ENCODE results near the gene MED10.

The MED10 gene

DNA sequence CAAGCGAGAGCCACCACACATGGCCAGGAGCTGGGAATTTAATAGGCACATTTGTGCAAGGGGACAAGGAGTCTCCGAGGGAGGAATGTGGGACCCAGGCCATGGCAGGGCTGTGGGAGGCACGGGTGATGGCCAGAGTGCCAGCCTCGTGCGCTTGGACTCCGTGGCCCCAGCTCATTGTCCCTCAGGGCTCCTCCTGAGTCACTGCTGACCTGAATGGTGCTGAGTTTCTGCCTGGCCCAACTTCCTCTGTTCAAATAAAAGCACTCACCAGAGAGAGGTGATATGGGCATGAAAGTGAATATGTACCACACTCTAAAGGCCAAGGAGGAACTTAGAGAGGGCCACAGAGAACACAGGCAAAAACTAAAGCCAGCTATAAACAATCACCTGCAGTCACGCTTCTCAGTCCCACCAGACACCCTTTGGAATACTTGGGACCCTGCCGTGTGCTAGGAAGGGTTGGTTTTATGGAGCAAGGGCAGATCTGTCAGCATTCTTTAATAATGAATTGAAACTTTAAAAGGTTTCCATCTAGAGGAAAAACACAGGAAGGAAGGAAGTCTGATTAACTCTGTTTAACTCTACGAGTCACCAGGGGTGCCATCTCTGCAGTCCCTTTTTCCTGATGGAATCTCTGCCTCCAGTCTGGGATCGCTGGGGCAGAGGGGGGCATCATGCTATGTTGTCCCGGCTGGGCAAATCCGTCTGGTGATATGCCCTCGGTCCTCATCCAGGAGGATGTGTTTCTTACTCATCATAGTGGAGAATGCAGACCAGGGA, 45.2 kb upstream of the MED10 start:
- H3K27ac ChIP-seq (replicated peaks; ENCODE audit: low read length) = no peak overlapping the region
- peaks cover 0 to 4% (median 0%) of the 10 kb centered on the region in 3 experiments for H3K27me3 ChIP-seq (ENCODE audit: control insufficient read depth in 3 of 3, insufficient read depth in 3 of 3, low read depth in 1 of 3, low read length in 3 of 3)
- H3K14ac ChIP-seq (ENCODE audit: low read length) = no peak overlapping the region
- no peak overlapping the region for H2BK120ac ChIP-seq (ENCODE audit: low read depth, low read length)
- no peak overlapping the region for H3K4ac ChIP-seq (ENCODE audit: low read length)
- H3K9me3 ChIP-seq (replicated peaks in 1 of 2; ENCODE audit: control insufficient read depth in 2 of 2, insufficient read depth in 1 of 2, low read depth in 1 of 2, low read length in 2 of 2) = no peaks in the 10 kb centered on the region
- H2BK5ac ChIP-seq (ENCODE audit: low read length) = no peak overlapping the region
- DNase-seq (ENCODE audit: low spot score) = no peak
- H3K4me1 ChIP-seq (ENCODE audit: control insufficient read depth in 2 of 2, insufficient read depth in 1 of 2, low read depth in 1 of 2, low read length in 2 of 2) = no peaks in the 10 kb centered on the region
- H3K23ac ChIP-seq (ENCODE audit: low read depth, low read length, poor library complexity) = peak overlapping the region; percentile 22
- peak overlapping the region; percentile 54 for H2BK12ac ChIP-seq (ENCODE audit: low read length)
- H2BK15ac ChIP-seq (ENCODE audit: low read length) = no peak overlapping the region
- no peaks in the 10 kb centered on the region for H3K36me3 ChIP-seq (replicated peaks in 1 of 2; ENCODE audit: control insufficient read depth in 2 of 2, insufficient read depth in 2 of 2, low read length in 2 of 2)
- peak overlapping the region; percentile 40 for H2AK5ac ChIP-seq (ENCODE audit: low read depth, low read length)
- no peak overlapping the region for H2AFZ ChIP-seq (ENCODE audit: low read length)
- H3K4me3 ChIP-seq (ENCODE audit: low read length in 2 of 2) = no peak overlapping the region
- no peak overlapping the region for H4K91ac ChIP-seq (ENCODE audit: low read depth, low read length, poor library complexity)
- no peak overlapping the region for H3K18ac ChIP-seq (ENCODE audit: low read length)
- H3K9ac ChIP-seq (ENCODE audit: low read depth, low read length, poor library complexity) = no peak overlapping the region
- WGBS, 2 donors (ENCODE audit: extremely low coverage in 2 of 2, insufficient read length in 2 of 2, insufficient replicate concordance in 1 of 2) = no CpG with 5 or more reads among the region's 13 CpGs
- no peak overlapping the region for H4K8ac ChIP-seq (ENCODE audit: low read depth, low read length)
- H3K79me1 ChIP-seq (ENCODE audit: low read depth, low read length) = no peaks in the 10 kb centered on the region
- H3K4me2 ChIP-seq (ENCODE audit: insufficient read depth, low read length, poor library complexity, severe bottlenecking) = no peak overlapping the region

DNA sequence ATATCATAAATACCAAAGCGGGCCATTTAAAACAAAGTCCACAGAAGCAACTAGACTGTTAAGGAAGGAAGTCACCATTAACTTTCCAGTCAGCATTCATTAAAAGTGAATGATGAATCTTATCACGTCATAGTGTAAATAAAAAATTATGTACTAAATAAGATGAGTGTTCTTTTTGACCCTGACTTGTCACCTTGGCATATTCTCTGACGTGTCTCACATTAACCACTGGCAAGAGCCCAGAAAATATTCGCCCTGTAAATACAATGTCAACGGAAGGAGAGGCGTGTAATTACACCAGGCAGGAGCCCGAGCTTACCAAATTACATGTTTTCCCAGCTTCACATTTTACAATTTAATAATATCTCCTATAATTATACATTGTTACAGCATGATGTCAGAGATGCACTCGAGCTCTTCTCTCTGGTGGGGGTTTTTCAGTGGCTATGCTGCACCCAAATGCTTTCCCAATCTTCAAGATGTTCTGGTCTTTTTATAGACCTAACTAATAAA, 41.0 kb upstream of the MED10 start:
- Histone ChIP-seq H3K27ac (replicated peaks; ENCODE audit: low read length) (no peak overlapping the region), H2BK15ac (ENCODE audit: low read length) (no peak overlapping the region), H3K79me1 (ENCODE audit: low read depth, low read length) (no peaks in the 10 kb centered on the region), H2BK5ac (ENCODE audit: low read length) (no peak overlapping the region), H3K4me1 (ENCODE audit: control insufficient read depth in 2 of 2, insufficient read depth in 1 of 2, low read depth in 1 of 2, low read length in 2 of 2) (no peaks in the 10 kb centered on the region), H3K9ac (ENCODE audit: low read depth, low read length, poor library complexity) (no peak overlapping the region), H3K4ac (ENCODE audit: low read length) (no peak overlapping the region), H3K23ac (ENCODE audit: low read depth, low read length, poor library complexity) (no peak overlapping the region), H4K8ac (ENCODE audit: low read depth, low read length) (no peak overlapping the region), H2AFZ (ENCODE audit: low read length) (no peak overlapping the region), H2BK12ac (ENCODE audit: low read length) (no peak overlapping the region), H3K14ac (ENCODE audit: low read length) (no peak overlapping the region), H3K4me3 (ENCODE audit: low read length in 2 of 2) (no peak overlapping the region), H4K91ac (ENCODE audit: low read depth, low read length, poor library complexity) (no peak overlapping the region), H3K27me3 (ENCODE audit: control insufficient read depth in 3 of 3, insufficient read depth in 3 of 3, low read depth in 1 of 3, low read length in 3 of 3) (peaks cover 0 to 4% (median 0%) of the 10 kb centered on the region in 3 experiments), H2AK5ac (ENCODE audit: low read depth, low read length) (no peak overlapping the region), H3K4me2 (ENCODE audit: insufficient read depth, low read length, poor library complexity, severe bottlenecking) (no peak overlapping the region), H2BK120ac (ENCODE audit: low read depth, low read length) (no peak overlapping the region), H3K9me3 (replicated peaks in 1 of 2; ENCODE audit: control insufficient read depth in 2 of 2, insufficient read depth in 1 of 2, low read depth in 1 of 2, low read length in 2 of 2) (no peaks in the 10 kb centered on the region), H3K18ac (ENCODE audit: low read length) (no peak overlapping the region), H3K36me3 (replicated peaks in 1 of 2; ENCODE audit: control insufficient read depth in 2 of 2, insufficient read depth in 2 of 2, low read length in 2 of 2) (no peaks in the 10 kb centered on the region)
- 100% methylated on average over 1 of the region's 8 CpGs; no CpG with 5 or more reads in 1 of the 2 donors for WGBS, 2 donors (ENCODE audit: extremely low coverage in 2 of 2, insufficient read length in 2 of 2, insufficient replicate concordance in 1 of 2)
- DNase-seq (ENCODE audit: low spot score) = no peak

DNA sequence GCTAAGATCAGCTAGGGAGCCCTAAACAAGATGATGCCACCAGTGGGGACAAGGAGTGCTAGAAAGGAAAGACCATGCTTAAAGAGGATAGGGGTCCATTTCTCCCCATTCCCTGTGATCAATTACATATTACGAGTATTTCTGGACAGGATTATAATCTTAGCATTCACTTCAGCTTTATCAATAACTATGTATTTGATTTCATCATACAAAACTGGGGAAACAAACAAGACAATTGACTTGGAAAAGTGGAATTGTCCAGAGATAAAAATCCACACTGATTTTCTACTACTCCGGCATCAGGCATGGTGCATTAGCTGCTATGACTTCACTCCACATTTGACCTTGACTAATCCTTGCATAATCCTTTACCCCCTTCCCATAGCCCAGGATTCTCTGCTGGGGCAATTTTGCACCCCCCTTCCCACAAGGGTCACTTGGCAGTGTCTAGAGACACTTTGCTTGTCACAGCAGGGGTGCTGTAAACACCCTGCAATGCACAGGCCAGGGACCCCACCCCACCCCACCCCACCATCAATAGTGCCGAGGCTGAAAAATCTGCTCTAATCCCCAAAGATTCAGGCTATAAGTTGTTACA, 40.4 kb upstream of the MED10 start:
- no peak for DNase-seq (ENCODE audit: low spot score)
- Histone ChIP-seq H4K8ac (ENCODE audit: low read depth, low read length) (no peak overlapping the region), H2AK5ac (ENCODE audit: low read depth, low read length) (no peak overlapping the region), H3K4me3 (ENCODE audit: low read length in 2 of 2) (no peak overlapping the region), H2BK5ac (ENCODE audit: low read length) (no peak overlapping the region), H3K14ac (ENCODE audit: low read length) (no peak overlapping the region), H3K4ac (ENCODE audit: low read length) (no peak overlapping the region), H2BK15ac (ENCODE audit: low read length) (no peak overlapping the region), H2AFZ (ENCODE audit: low read length) (no peak overlapping the region), H3K9ac (ENCODE audit: low read depth, low read length, poor library complexity) (no peak overlapping the region), H3K27ac (replicated peaks; ENCODE audit: low read length) (no peak overlapping the region), H3K4me1 (ENCODE audit: control insufficient read depth in 2 of 2, insufficient read depth in 1 of 2, low read depth in 1 of 2, low read length in 2 of 2) (no peaks in the 10 kb centered on the region), H3K18ac (ENCODE audit: low read length) (no peak overlapping the region), H3K36me3 (replicated peaks in 1 of 2; ENCODE audit: control insufficient read depth in 2 of 2, insufficient read depth in 2 of 2, low read length in 2 of 2) (no peaks in the 10 kb centered on the region), H2BK120ac (ENCODE audit: low read depth, low read length) (no peak overlapping the region), H3K27me3 (ENCODE audit: control insufficient read depth in 3 of 3, insufficient read depth in 3 of 3, low read depth in 1 of 3, low read length in 3 of 3) (peaks cover 0 to 4% (median 0%) of the 10 kb centered on the region in 3 experiments), H3K4me2 (ENCODE audit: insufficient read depth, low read length, poor library complexity, severe bottlenecking) (no peak overlapping the region), H3K79me1 (ENCODE audit: low read depth, low read length) (no peaks in the 10 kb centered on the region), H3K23ac (ENCODE audit: low read depth, low read length, poor library complexity) (no peak overlapping the region), H2BK12ac (ENCODE audit: low read length) (no peak overlapping the region), H4K91ac (ENCODE audit: low read depth, low read length, poor library complexity) (no peak overlapping the region), H3K9me3 (replicated peaks in 1 of 2; ENCODE audit: control insufficient read depth in 2 of 2, insufficient read depth in 1 of 2, low read depth in 1 of 2, low read length in 2 of 2) (no peaks in the 10 kb centered on the region)
- WGBS, 2 donors (ENCODE audit: extremely low coverage in 2 of 2, insufficient read length in 2 of 2, insufficient replicate concordance in 1 of 2) = no CpG with 5 or more reads among the region's 3 CpGs

GRCh38 chr5:6417657-6418056, 39.3 kb upstream of the MED10 start:
- Histone ChIP-seq H3K9me3 (replicated peaks in 1 of 2; ENCODE audit: control insufficient read depth in 2 of 2, insufficient read depth in 1 of 2, low read depth in 1 of 2, low read length in 2 of 2) (no peaks in the 10 kb centered on the region), H2AFZ (ENCODE audit: low read length) (no peak overlapping the region), H3K4me2 (ENCODE audit: insufficient read depth, low read length, poor library complexity, severe bottlenecking) (no peak overlapping the region), H4K91ac (ENCODE audit: low read depth, low read length, poor library complexity) (no peak overlapping the region), H3K36me3 (replicated peaks in 1 of 2; ENCODE audit: control insufficient read depth in 2 of 2, insufficient read depth in 2 of 2, low read length in 2 of 2) (no peaks in the 10 kb centered on the region), H3K18ac (ENCODE audit: low read length) (no peak overlapping the region), H4K8ac (ENCODE audit: low read depth, low read length) (no peak overlapping the region), H3K14ac (ENCODE audit: low read length) (no peak overlapping the region), H3K4me3 (ENCODE audit: low read length in 2 of 2) (no peak overlapping the region), H3K27me3 (ENCODE audit: control insufficient read depth in 3 of 3, insufficient read depth in 3 of 3, low read depth in 1 of 3, low read length in 3 of 3) (peaks cover 0 to 11% (median 0%) of the 10 kb centered on the region in 3 experiments), H2BK12ac (ENCODE audit: low read length) (no peak overlapping the region), H3K4me1 (ENCODE audit: control insufficient read depth in 2 of 2, insufficient read depth in 1 of 2, low read depth in 1 of 2, low read length in 2 of 2) (no peaks in the 10 kb centered on the region), H3K27ac (replicated peaks; ENCODE audit: low read length) (no peak overlapping the region), H3K4ac (ENCODE audit: low read length) (no peak overlapping the region), H2BK120ac (ENCODE audit: low read depth, low read length) (no peak overlapping the region), H3K9ac (ENCODE audit: low read depth, low read length, poor library complexity) (no peak overlapping the region), H2AK5ac (ENCODE audit: low read depth, low read length) (no peak overlapping the region), H3K23ac (ENCODE audit: low read depth, low read length, poor library complexity) (no peak overlapping the region), H2BK15ac (ENCODE audit: low read length) (no peak overlapping the region), H3K79me1 (ENCODE audit: low read depth, low read length) (no peaks in the 10 kb centered on the region), H2BK5ac (ENCODE audit: low read length) (peak overlapping the region; percentile 40)
- WGBS, 2 donors (ENCODE audit: extremely low coverage in 2 of 2, insufficient read length in 2 of 2, insufficient replicate concordance in 1 of 2) = no CpG with 5 or more reads among the region's 10 CpGs
- DNase-seq (ENCODE audit: low spot score) = no peak
